Amygdala (tissue), 56 donors: ENCODE data around the gene SORCS2.

Source experiments
- DNase-seq, 56 donors: peaks; one replicate each; lab custom pipeline; 2025; lab: John Stamatoyannopoulos, UW

The SORCS2 gene

DNA sequence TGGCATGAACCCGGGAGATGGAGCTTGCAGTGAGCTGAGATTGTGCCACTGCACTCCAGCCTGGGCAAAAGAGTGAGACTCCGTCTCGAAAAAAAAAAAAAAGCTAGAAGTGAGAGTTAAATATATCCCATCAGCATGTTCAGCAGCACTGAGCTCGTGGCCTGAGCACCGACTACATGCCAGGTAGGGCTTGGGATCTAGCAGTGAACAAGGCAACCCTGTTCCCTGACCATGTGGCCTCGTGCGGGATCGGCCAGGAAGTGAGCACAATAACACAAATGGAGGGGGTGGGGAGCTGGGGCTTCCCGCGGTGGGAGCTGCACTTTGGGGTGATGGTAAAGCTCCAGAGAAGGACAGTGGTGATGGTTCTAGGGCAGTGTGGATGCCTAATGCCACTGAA lies 436.1 kb downstream of the SORCS2 start:
- peak in 1 of 56 donors; percentile 21 for DNase-seq

DNA sequence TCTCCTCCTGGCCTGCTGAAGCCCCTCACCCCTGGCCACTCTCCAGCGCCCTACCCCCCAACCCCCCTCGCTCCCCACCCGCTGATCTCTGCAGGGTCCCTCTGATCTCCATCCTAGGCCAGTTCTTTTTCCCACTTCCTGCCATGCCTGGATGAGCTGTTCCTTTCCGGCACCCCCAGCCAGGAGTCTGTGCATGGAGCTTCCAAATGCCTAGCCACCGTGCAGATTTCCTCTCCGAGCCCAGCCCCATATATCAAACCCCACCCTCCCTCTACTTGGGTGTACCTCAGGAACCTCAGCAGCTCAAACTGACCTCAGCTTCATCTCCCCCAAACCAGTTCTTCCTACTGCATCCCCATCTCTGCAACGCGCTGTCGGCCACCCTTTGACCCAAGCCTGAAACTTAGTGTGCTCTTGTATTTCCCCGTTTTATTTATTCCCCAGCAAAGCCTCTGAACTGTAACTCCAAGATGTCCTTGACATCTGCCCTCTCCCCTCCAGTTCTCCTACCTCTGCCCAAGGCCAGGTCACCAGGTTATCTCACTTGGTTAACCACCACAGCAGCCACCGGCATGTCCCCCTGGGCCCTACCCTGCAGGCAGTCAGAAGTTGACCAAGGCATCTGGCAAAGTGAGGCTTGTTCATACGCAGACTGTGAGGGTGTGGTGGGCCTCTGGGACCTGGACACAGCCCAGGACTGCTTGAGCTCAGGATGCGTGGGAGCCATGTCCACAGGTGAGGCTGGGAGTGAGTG lies 437.3 kb downstream of the SORCS2 start:
- no peak for DNase-seq

DNA sequence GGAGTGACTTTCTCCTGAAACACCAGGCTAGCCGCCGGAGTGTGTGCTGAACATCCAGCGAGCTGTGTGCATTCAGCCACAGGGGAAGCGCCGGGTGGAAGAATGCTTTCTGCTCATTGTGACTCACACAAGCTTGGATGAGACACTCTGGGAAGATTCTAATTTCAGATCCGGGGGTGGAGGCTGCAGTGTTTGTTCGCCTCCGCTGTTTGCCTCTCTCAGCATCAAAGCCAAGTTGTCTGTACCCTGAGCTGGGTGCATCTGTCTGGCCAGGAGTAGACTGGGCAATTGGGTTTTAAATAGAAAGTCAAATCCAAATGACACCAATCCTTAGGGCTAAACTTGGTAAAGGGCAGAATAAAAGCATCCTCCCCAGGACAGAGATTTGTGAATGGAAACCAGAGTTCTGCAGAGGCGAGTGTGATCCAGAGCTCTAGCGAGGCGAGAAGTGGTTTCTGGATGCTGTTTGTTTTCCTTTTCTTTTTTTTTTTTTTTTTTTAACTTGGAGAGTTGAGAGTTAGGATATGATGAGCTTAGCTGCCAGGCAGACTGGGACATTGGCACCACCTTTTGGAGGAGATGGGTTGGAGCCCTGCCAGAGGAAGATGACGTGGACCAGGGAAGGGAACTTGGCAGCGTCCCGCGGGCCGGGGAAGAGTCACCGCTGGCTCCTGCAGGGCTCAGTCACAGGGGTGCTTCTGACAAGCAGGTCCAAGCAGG lies 438.4 kb downstream of the SORCS2 start:
- DNase-seq = peak in 38 of 56 donors; percentile 12 to 82 (median 45)

DNA sequence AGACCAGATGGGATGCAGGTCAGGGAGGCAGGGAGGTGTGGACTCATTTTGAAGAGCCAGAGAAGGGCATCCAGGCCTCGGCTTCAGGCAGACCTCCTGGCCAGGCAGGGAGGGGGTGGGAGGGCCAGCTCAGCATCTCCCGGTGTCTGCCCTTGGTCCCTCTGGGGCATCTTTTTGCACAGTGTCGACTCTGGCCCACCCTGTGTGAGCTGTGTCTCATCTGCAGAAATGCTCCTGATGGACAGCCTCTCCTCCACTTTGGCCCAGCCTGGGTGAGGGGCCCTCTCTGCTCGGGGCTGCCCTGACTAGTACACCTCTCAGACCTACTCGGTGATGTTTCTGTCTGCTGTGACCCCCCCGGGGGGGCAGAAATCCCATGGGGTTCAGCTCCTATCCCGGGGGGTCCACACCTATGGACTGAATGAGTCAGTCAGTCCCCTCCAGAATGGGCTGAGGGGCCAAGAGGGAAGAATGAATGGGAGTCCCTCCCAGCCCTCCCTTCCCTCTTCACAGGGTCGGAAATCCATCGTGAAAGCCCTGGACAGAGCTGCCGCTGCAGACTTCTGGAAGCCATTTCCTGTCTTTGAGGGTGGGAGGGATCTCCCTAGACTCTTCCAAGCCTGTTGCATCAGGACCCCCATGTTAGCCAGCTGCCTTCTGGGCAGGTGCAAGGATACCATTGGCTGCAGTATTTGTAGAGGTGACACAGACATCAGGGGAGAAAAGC lies 439.1 kb downstream of the SORCS2 start:
- DNase-seq = no peak

DNA sequence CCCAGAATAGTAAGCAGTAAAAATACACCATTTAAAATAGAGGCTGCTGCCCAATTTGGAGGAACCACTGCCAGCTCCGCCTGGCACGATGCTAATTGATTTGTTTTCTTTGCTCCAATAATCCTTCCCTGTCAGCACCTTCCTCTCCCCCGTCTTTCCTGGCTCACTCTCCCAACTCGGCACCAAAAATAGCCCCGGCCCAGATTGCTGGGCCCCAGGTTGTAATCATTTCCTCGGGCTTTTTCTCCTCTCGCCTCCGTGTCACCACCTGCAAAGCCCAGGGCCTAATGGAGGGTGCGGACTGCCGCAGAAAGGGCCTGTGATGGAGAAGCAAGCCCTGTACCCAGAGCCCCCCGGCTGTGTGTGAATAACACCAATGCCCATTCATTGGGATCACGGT lies 440.0 kb downstream of the SORCS2 start:
- peak in 12 of 56 donors; percentile 11 to 45 (median 26) for DNase-seq

DNA sequence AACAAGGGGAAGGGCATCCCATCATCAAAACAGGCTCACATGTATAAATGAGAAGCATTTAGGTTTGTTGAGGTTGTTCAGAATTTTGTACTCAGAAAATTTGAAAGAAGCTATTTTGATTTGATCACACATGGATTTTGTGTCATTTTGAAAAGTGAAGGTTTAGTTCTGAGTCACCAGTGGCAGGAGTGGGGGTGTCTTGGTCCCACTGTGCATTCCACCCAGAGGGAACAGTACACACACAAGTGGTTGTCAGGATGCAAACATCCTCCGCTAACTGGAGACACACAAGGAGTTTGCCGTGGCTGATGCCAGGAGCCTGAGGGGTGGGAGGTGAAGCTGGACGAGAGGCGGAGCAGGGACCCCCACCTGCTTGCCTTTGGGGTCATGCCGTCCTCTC lies 440.6 kb downstream of the SORCS2 start:
- DNase-seq = no peak

DNA sequence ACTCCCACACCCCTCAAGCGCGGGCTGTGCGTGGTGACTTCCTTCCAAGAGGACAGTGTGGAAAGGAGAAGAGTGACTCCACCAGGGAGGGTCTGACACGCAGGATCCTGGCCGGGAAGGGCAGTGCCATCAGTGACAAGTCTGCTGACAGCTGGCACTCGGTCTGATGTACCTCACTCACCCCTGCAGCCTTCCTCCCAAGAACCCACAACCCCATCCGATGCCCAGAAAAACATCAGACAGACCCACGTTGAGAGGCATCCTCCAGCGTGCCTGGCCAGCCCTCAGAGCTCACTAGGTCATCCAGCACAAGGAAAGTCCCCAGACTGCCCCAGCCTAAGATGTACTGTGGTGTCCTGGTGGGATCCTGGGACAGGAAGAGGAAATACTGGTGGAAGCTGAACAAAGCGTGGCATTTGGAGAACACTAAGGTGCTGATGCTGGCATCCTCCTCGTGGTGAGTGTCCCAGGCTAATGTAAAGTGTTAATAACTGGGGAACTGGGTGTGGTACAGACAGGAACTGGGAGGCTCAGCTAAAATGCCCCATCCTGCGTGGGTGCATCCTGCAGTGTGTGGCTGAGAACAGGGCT lies 442.4 kb downstream of the SORCS2 start:
- DNase-seq = no peak

DNA sequence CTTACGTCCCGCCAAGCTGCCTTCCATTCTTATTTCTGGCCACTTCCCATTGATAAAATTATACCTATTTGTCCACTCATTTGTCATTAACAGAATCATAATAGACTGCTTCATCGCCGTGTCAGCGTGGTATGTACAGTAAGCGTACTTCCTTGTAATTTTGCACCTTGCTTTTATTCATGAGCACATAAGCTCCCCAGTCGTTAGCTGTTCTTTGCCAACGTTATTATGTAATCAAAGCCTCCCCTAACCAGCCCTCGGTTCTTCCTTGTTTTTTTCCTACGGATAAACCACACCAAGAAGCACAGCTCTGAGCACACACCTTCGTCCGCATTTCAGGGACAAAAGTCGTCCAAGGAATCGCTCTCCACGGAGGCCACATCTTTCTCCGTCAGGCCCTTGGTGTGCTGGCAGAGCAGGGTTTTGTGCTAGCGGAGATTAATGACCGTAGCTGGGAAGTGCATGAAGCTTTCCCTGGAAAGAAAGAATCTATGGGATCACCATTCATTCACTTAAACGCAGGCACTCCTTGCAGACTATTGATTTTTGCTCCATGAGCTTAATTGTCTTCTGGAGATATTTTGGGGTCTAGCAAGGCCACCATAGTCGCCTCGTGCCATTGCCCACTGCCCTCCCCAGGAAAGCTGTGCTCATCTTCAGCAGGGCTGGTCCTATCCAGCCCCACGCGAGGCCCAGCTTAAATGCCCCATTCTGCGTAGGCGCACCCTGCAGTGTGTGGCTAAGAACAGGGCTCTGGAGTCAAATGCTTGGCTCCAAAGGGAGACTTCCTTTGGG lies 443.3 kb downstream of the SORCS2 start:
- DNase-seq = no peak

DNA sequence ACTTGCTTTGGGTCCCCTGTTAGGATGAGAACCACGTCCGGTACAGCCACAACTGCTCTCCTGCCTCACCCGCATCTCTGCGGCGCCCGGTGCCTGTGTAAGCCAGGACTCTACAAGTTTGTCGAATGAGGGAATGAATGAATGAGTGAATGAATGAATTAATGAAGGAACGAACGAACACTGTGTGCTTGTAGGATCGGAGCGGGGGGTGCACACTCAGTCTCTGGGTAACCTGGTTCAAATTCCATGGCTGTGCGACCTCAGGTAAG lies 443.8 kb downstream of the SORCS2 start:
- DNase-seq = no peak

DNA sequence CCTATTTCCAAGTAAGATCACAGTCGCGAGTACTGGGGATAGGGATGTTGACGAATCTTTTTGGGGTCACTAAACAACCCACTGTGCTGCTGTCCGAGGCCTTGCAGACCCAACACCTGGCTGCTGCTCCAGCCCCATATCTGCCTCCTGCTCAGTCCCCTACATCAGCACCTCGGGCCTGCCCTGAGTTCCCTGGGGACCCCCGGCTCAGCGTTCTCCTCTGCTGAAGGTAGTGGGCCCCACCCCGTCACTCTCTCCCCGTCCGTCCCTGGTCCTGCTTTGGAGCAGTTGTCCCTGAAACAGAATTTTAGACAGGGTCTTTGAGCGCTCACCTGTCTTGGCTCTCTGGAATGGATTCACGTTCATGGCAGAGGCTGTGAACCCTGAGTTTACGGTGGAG lies 444.8 kb downstream of the SORCS2 start:
- DNase-seq = no peak

DNA sequence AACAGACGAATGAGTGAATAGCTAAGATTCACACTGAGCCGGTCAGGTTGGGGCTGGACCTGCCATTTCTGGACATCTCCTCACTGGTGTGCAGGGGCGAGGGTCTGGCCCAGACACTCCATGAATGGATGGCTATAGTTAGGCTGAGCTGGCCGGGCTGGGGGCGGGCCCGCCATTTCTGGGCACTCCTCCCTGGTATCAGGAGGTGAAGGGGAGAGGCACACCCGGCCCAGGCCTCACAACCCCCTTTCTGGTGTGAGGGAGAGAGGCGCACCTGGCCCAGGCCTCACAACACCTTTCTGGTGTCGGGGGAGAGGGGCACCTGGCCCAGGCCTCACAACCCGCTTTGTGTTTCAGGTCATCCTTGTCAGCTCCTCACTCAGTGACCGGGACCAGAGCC lies 445.6 kb downstream of the SORCS2 start:
- DNase-seq = no peak

DNA sequence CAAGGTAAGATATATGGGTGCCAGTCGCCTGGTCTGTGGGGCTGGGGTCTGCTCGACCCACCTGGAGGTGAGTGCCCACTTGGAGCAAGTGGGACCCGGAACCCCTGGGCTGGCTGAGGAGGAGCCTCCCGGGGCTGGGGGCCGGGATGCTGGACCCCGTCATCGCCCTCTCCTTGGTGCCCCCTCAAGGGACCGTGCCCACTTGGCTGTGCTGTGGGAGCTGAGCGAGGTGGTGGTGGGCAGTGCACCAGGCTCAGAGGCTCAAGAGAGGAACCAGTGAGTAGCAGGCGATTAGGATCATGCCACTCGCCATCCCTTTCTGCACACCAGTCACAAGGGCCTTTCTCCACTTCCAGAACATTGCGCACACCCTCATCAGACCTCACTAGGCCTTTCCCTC lies 446.2 kb downstream of the SORCS2 start:
- DNase-seq = no peak

DNA sequence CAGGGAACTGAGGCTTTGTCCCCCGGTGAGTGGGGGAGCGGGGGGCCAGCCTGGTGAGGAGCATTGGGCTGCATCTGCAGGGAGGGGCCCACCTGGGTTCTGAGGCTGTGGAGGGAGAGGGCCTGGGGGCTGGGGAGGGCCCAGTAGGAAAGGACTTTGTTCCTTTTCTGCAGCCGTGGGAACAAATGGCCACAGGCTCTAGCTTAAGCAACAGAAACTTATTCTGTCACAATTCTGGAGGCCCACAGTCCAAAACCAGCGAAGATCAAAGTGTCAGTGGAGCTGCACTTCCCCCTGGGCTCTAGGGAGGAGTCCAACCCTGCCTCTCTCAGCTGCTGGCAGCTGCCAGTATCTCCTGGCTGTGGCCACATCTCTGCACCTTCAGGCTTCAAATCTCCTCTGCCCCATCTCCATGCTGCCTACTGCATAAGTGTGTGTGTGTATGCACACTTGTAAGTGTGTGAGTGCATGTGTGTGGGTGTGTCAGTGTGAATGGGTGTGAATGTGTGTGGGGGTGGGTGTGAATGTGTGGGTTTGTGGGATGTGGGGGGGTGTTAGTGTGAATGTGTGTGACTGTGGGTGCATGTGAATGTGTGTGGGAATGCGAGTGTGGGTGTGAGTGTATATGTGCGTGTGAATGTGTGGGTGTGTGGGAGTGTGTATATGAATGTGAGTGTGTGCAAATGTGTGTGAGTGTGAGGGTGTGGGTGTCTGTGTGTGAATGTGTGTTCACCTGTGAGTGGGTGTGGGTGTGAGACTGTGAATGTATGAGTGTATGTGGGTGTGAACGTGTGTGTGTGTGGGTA lies 446.8 kb downstream of the SORCS2 start:
- DNase-seq = no peak

DNA sequence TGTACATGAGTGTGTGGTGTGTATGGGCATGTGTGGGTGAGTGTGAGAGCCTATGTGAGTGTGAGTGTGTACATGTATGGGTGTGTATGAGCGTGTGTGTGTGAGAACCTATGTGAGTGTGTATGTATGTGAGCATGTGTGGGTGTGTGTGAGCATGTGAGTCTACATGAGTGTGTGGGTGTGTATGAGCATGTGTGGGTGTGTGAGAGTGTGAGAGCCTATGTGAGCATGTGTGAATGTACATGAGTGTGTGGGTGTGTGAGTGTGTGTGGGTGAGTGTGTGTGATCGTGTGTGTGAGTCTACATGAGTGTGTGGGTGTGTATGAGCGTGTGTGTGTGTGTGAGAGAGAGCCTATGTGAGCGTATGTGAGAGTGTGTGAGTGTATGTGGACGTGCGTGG lies 447.8 kb downstream of the SORCS2 start:
- DNase-seq = no peak

DNA sequence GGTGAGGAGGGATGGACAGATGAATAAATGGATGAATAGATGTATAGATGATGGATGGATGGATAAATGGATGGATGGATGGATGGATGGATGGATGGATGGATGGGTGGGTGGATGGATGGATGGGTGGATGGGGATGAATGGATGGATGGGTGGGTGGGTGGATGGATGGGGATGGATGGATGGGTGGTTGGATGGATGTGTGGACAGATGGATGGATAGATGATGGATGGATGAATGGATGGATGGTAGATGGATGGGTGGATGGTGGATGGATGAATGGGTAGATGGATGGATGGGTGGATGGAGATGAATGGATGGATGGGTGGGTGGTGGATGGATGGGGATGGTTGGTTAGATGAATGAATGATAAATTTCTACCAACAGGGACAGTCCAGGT lies 449.4 kb downstream of the SORCS2 start:
- DNase-seq = no peak

DNA sequence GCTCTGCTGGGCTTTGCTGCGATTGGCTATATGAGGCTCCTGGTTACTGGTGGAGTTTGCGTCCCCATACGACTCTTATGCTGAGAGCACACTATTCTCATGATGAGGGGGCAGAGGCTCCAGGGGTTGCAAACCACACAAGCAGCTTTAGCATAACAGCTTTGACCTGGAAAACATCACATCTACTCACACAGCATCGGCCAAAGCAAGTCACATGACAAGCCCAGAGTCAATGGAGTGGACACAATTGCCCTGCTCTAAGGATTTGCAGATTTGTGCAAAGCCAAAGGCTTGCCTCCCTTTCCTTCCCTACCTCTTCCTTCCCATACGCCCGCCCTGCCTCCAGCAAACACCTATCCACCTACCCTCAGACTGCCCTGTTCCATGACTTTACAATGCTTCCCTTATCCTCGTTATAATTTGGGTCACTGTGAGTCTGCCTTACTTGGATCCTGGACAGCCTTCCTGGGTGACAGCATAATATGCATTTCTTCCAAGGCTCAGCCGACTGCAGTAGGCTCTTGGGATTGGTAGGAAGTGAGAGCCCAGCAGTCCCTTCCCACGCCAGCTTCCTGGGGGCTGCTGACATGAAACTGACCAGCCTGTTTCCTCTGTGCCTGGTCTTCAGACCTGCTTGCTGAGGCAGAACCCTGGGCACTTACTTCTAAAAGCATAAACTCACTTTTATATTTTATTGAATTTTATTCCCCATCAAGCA lies 450.6 kb downstream of the SORCS2 start:
- DNase-seq = peak in 6 of 56 donors; percentile 12 to 46 (median 22)

DNA sequence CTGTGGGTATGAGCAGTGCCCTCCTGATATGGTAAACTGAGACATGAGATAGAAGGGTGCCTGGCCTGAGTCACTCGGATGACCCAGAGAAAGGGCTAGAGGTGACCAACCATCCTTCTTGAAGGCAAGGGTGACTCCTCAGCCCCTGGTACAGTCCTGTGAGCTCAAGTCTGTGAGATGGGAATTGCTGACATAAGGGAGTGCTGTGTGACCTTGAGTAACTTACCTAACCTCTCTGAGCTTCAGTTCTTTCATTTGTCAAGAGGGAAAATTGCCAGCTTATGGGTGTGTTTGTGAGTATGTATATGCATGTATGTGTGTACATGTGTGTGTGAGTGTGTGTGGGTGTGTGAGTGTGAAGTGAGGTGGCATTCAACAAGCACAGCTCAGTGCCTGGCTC lies 452.8 kb downstream of the SORCS2 start:
- DNase-seq = no peak

DNA sequence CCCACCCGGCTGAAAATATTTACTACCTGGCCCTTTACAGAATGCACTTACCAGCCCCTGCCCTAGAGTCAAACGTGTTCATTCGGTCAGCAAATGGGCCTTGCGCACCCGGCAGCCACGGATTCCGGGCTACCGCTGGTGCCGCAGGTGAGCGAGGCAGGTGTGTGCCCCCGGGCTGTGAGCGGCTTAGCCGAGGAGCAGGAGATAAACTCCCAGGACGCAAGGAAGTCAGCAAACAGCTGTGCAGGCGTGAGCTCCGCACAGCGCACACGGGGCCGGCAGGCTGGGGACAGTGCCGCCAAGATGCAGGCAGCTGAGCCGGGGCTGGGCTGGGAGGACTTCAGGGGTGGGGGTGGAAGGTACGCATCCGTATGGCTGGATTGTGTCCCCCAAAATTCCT lies 453.6 kb downstream of the SORCS2 start:
- no peak for DNase-seq
